Placental pericyte (primary cell): Measurements from ENCODE around the gene ELP6. TPM values are rescaled to one million over a fixed set of nuclear protein-coding genes. Genes with fewer than 3 reads are reported as not detected.

Experiments
- small RNA-seq: library from RNA; depleted of rRNA; stranded (forward); fragments of <200 nt; gene quantifications from one replicate; pipeline ENCODE3, GENCODE V24; 2012; ENCODE audit warnings: low replicate concordance
- total RNA-seq: library from RNA; depleted of rRNA; stranded (reverse); fragments of >200 nt; gene quantifications from 2 replicates; pipeline ENCODE4 v1.2.3, GENCODE V29; 2012

ELP6 gene
- total RNA-seq: 26.5 and 36.4 TPM in 2 replicates

DNA sequence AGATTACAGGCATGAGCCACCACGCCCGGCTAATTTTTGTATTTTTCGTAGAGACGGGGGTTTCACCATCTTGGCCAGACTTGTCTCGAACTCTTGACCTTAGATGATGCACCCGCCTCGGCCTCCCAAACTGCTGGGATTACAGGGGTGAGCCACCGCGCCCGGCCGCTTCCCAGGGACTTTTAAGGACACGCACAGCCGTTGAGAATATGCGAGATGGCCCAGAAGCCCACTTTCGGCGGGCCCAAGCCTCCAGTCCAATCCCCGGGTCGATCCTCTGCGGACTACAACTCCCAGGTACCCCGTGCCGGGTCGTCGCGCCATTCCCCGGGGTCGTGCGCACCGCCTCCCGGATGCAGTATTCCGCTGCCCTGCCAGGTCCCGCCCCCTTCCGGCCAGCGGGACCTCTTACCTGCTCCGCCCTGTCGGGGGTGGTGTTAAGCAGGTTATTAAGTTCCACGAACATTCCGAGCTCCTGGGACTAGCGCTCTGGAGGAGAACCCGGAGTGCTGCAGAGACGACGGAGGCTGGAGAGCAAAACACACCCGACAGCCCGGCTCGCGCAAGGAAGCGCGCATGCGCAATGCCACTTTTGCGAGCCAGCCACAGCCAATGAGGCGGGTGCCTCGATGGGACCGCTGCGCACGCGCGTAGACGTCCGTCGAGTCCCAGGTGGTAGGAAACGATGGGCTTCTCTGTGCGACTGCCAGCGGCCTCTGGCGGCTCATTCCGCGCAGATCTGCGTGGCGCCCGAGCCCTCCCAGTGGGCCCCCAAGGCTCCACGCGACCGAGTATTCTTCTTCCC is at the start of gene ELP6:
ELP6 (minus strand) TSS at position 588 of the 805 bp plus-strand sequence; CDS start at position 466, 122 bp downstream.

DNA sequence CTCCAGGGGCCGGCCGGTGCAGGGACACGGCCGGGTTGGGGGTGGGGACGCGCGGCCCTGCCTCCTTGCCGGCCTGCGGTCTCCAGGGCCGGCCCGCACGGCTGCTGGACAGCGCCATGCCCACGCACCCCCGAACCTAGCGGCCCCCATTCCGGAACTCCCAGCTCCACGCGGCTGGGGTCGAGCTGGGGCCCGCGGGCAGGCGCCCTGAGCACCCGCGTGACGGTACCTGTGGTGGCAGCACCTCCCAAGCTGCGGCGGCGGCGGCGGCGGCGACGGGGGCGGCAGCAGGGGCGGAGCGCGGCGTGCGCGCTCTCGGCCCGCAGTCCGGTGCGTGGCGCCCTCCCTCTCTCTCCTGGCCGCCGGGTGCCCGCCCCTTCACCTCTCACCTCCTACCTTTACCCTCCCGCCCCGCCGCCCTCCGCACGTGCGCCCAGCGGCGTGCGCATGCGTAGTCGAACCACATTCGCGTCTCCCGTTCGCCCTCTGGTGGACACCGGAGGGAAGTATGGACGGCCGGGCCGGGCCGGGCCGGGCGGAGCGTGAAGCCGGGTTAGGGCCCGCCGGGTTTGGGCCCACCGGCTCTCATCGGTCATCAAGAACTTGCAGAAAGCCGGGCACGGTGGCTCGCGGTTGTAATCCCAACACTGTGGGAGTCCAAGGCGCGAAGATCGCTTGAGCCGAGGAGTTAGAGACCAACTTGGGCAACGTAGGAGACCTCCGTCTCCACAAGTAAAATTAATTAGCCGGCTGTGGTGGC is 37.8 kb downstream of the ELP6 start, which contains the start of gene SCAP:
SCAP (minus strand) TSS at position 372 of the 760 bp plus-strand sequence. CDS start 32,948 bp downstream, outside the sequence.

Small RNA genes lying within 50 kb of the gene (small RNA-seq; reads per million reads assigned to genes)
- not detected for gene AC099778.2
- gene RN7SL870P: not detected

Other genes starting within 250 kb of the ELP6 start
- gene KIF9, start 230.9 kb downstream of the ELP6 start, total RNA-seq: 1.5 and 2.7 TPM in 2 replicates
- gene KLHL18, start 230.8 kb downstream of the ELP6 start, total RNA-seq: 16.0 and 26.2 TPM in 2 replicates
- gene PTPN23, start 132.7 kb downstream of the ELP6 start, total RNA-seq: 20.6 and 29.1 TPM in 2 replicates
- gene SCAP, start 37.8 kb downstream of the ELP6 start, total RNA-seq: 73.7 and 85.6 TPM in 2 replicates
- gene CSPG5, start 65.2 kb upstream of the ELP6 start, total RNA-seq: 0.14 TPM in 1 of 2 replicates, not detected in the other